ENCODE measurements around the gene GLDN.
A peak's percentile ranks its signal among the peaks of the same experiment; 100 is the strongest.

Gene GLDN

DNA sequence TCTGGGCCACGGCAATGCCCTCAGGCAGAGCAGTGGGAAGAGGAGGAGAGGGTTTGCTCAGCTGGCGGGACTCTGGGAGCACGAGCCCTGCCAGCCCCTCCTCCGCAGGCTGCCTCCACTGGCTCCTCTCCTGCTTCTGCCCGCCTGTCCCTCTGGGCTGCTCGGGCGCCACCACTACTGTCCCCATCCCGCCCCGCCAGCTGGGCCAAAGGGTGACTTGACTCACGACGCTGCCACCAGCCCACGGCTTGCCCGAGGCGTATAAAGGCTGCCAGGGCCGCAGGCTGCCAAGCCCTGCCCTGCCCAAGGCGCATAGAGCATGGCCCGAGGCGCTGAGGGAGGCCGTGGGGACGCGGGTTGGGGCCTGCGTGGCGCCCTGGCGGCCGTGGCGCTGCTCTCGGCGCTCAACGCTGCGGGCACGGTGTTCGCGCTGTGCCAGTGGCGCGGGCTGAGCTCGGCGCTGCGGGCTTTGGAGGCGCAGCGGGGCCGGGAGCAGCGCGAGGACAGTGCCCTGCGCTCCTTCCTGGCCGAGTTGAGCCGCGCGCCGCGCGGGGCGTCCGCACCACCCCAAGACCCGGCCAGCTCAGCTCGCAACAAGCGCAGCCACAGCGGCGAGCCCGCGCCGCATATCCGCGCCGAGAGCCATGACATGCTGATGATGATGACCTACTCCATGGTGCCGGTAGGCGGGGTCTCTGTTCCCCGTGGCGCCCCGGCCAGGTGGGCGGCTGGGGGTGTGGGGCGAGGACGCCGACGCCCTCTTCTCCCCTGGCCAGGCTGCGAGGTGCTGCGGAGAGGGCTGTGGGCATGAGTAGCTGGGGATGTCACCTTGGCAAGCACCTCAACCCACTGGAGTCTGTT, at the start of gene GLDN:
Gene GLDN (plus strand): TSS at position 290 of the 861 bp plus-strand sequence. CDS start 30 bp downstream, at position 320.
- peak; percentile 20 for DNase-seq

DNA sequence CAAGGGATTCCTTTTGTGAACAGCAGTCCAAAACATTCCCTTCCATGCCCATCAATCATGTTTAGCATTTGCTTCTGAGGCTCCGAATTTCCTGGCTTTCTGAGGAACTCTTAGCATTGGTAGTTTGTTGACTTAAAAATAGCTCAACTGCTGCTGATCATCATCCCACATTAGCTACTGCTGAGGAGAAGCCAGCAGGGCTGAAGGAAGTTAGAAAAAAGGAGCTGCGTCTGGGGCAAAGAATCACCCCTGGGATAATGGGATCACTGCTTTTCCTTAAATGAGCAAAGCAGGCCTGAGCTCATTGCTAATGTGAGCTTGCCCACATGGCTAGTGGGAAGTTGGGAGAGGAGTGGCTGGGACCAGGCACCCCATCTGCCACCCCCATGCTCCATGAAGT, 42.8 kb upstream of the GLDN start:
- no peak for DNase-seq

DNA sequence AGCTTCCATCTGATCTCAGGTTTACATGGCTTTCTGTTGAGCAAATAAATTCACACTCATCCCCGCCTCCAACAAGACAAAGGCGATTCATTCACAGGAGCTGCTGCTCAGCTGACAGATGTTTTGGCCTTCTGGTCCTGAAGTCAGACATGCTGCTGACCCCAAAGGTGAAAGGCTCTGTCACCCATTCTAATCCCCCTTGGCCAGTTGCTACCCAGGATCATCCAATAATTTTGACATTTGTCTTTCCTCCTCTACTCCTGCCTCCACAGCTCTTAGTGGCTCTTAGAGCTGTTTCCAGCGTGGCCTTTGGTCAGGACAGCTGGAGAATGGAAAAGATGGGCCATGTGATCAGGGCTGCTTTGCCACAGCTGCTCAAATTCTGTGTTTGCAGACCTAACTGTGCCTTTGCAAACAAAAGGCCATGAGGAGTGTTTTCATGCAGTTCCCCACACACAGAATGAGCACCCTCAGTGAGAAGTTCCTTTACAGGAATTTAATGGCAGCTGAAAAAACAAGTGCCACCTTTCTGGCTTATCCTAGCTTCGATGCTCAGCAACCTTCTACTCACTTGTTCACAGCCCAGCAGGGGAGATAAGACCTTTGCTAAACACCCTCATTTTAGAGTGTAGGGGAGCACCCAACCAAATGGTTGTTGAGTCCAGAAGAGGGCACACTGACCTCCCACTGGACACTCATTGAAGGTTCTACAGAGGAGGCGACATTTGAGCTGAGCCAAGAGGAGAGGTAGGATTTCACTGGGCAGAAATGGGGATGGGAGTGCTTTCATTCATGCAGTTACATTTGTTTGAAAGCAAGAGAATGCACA, 42.1 kb upstream of the GLDN start:
- no peak for DNase-seq

DNA sequence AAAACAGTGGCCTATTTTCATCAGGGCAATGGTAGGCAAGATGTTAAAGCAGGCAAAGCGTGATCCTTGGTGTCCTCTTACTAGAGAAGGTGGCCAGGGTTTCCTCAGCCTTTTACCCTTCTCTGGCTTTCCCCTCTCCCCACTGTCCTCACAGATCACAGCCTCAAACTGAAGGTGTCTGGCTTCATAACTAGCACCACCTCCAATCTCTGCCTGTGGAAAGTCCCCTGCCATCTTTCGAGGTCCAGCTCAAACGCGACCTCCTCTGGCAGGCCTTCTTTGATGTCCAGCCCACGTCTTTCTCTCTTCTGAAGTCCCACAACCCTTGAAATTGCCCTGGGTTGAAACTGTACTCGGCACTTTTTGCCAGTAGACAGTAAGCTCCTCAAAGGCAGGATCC, 39.0 kb upstream of the GLDN start:
- no peak for DNase-seq

- no peak for DNase-seq
Measured at GRCh38 chr15:51303462-51303980, 37.9 kb upstream of the GLDN start.

DNA sequence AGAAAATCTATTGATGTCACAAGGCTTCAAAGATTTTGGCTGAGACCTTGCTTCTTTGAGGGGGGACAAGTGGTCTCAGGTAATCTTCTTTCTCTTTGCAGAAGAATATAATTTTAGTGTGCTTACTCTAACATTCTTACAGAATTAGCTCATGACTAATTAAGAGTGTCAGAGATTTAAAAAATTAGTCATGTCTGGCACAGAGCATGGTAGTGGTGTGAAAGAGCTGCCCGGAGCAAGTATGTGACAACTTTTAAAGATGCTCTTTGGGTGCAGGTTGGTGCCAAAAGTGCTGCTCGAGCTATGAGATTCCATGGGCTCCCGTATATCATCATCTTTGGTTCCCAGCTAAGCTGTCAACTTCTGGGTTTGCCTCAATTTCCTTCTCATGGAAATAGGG, 34.1 kb upstream of the GLDN start:
- DNase-seq = no peak

- DNase-seq = no peak
Measured at GRCh38 chr15:51307811-51308210, 33.6 kb upstream of the GLDN start.

DNA sequence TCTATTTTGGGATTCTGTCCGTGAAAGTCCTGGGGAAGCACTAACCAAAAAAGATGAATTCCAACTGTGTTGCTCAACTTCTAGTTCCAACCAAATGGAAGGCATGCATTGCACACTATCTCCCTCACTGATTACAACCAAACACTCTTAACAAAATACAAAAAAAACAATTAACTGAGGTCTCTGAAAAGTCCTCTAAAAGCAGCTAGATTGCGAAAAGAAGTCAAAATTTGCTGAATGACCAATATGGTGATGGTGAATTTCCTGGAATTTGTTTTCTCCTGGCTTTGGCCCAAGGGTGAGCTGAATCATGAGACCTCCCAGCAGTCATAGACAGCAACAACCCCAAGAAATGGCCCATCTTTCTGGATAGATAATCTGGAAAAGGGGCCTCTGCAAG, 31.4 kb upstream of the GLDN start:
- DNase-seq = no peak

DNA sequence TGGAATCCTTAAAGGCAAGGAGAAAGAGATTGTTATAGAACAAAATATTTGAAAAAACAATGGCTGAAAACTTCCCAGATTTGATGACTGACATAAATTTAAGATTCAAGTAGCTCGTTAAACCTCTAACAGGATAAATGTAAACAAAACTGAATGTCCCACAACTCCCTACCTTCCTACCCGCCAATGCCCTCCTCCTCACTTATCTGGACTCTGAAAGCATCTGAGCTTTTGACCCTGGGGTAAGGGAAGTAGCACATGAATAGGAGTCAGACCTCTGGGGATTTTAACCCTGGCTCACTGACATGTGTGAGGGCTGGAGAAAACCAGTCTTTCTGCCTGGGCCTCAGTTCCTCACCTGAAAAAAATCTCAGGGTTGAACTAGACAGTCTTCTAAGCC, 29.9 kb upstream of the GLDN start:
- no peak for DNase-seq

DNA sequence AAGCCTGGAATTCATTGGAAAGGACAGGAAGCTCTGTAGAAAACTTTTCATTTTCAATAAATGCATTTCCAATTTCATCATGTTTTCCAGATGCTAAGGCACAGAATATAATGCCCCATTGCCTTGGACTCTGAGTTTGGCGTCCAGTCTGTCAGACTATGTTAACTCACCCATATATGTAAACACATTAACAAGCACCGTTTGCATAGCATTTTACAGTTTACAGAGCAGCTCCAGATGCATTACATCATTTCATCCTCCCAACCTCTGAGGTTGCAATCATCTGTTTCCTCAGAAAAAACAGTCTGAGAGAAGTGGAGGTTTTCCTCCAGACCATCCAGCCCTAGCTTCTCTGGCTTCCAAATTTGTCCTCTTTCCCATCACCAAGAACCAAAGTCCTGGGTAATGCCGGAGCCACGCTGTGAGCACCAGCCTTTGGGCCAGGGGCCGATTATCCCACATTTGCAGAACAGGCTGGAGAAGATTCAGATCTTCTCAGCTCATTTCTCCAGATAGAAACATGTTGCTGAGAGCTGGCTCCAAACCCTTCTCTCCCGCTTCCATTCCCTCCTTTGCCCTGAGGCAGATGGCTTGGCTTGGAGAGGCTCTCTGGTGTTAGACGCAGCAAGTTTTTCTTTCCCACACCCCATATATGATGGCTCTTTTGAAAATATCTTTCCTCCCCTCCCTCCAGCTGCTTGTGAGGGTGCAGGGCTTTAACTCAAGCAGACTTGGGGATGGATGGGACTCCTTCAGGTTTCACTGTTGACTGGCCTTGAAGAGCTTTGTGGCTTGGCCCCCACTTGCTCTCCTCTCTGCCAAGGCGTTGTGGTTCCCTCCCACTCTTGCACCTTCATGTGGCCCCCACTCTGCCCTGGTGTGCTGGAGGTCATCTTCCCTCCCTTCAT, 29.0 kb upstream of the GLDN start:
- no peak for DNase-seq

DNA sequence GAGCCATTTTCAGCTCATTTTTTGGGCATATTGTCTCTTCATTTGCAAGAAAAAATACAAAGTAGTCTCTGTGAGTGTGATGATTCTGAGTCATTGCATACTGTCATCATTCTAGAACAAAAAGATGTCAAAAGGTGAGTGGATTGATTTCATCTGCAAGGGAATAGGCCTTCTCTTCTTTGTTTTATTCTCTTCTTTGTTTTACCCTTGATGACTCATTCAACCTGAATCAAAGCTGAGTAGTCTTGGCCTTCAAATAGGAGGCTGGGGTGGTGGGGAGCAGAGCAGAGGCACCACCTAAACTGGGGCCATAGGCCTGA, 28.4 kb upstream of the GLDN start:
- DNase-seq = no peak

DNA sequence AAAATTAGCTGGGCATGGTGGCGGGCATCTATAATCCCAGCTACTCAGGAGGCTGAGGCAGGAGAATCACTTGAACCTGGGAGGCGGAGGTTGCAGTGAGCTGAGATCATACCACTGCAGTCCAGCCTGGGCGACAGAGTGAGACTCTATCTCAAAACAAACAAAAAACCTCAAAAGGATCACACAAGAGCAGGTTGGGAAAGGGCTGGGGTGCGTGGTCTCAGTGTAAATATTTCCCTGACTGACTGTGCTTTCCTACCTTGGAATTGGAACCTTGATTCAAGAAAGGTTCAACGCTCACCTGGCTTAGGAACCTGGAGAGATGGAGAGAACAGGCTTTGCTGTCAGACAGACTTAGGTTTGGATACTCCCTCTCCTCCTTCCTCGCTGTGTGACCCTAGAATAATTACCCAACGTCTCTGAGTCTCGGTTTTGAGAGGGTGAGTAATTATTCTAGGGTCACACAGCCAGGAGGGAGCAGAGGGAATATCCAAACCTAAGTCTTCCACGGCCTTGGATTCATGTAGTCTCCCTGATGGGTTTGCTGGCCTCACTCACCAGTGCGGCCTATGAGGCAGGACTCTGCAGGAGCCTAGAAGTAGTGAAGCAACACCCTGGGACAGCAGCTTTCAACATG, 27.7 kb upstream of the GLDN start:
- DNase-seq = no peak

- no peak for DNase-seq
Measured at GRCh38 chr15:51314391-51315337, 26.8 kb upstream of the GLDN start.

DNA sequence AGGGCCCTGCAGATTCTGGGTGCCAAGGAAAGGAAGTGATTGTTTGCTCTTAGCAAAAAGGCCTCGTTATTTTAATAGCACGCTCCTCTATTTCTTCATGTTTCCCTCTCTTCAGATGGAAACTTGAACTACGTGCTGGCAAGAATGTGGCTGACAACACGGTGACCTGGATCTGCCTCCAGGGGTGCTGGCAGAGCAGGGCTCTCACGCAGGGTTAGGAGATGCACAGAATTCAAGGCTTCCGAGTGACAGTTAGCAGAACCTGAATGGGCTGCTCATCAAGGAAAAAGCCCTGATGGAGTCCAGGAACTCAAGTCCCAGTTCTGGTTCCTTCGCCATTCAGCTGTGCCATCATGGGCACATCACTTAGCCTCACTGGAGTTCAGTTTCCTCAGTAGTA, 25.7 kb upstream of the GLDN start:
- DNase-seq = no peak

DNA sequence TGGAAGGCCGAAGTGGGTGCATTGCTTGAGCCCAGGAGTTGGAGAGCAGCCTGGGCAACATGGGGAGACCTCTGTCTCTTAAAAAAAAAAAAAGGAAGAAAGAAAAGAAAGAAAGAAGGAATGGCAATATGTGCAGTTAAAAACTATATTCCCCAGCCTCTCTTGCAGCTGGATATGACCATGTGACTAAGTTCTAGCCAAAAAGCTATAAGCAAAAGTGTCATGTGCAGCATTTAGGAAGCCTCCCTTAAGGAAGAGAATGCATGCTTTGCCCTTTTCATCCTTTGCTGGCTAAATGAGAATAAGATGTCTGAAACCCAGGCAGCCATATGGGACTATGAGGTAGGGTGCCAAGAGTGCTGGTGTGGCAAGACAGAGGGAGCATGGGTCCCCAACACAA, 24.8 kb upstream of the GLDN start:
- DNase-seq = no peak

- no peak for DNase-seq
Measured at GRCh38 chr15:51318382-51319150, 22.9 kb upstream of the GLDN start.

GRCh38 chr15:51319539-51319938, 21.9 kb upstream of the GLDN start:
- no peak for DNase-seq

DNA sequence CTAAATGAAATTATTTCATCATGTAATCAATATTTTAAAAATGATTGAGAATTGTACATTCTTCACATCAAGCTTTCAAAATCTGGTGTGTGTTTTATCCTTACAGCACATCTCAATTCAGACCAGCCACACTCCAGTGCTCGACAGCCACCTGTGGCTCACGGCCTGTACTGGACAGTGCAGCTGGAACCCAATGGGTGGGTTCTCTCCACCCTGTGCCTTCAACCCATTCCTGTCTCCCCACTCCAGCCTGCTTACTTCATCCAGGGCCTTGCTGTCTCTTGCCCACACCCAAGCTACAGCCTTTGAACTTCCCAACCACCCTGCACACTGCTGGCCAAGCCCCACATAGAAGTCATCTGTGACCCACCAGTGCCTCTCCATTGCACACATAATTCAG, 20.6 kb upstream of the GLDN start:
- DNase-seq = no peak

DNA sequence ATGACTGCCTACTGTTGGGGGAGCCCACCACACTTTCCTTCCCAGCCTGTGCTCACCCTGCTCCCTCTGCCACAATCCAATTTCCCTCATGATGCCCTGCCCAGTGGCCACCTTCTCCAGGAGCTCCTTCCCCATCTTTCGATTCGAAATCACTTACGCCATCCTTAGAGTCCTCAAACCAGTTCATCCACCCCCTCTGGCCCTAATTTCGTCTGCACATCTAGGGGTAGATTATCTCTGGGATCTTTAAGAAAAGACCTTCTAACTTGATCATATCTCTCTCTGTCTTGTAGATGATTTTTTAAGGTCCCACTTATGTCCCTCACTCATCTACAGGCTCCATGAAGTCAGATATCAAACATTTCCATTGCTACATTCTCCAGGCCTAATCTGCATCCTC, 20.1 kb upstream of the GLDN start:
- no peak for DNase-seq

DNA sequence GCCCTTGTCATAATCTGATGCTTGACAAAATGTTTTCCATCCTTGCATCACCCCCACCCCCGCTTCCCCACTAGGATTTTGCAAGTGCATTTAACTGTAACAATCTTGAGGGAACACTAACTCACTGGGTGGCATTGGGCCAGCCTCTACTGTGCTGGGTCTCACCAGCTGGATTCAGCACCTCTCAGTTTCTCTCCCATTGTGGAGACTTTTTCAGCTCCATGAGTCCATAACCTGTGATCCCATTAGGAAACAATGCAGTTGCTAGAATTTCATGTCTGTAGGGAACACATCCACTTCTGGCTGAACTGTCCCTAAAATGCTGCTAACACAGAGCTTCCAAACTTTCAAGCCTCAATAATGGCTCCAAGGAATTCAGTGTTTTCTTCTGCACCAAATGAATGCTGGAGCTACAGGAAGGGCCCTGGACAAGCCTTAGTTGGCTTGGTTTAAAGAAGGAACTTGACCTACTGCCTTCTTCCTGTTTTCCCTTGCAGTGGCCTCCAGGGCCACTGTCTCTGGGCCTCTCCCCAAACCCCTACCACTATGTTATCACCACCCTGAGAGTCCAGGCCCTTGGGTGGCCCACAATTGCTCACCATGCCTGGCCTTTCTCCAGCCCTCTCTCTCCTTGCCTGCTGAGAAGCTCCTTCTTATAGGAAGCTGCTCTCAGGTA, 18.7 kb upstream of the GLDN start:
- no peak for DNase-seq
